Kidney (tissue), 14 donors: Measurements from ENCODE around the gene NCS1. TPM values are rescaled to one million over a fixed set of nuclear protein-coding genes. Genes with fewer than 3 reads are reported as not detected.

Experiments used
- DNase-seq, 5 donors: peaks; one replicate each; pipeline ENCODE4 v3.0.0-alpha.2; 2013 to 2020
- FAIRE-seq: peaks from 2 replicates; lab custom pipeline; 2012; peaks lifted over from hg19 to GRCh38; lab: Jason Lieb, UNC
- H3K27ac ChIP-seq, 2 donors: one replicate each; pipeline ENCODE4 v1.7.0; 2013; ENCODE audit warnings: low read depth in 2 of 2, low read length in 2 of 2, inconsistent platforms in 1 of 2
- H3K27me3 ChIP-seq: one replicate; pipeline ENCODE4 v1.7.1; 2013; ENCODE audit warnings: low read length, inconsistent platforms; ENCODE audit not compliant: control insufficient read depth, insufficient read depth
- H3K36me3 ChIP-seq, 3 donors: one replicate each; pipeline versions ENCODE4 v1.7.0 to v1.7.1; 2013; ENCODE audit warnings: low read length in 3 of 3, control low read depth in 1 of 3, inconsistent platforms in 1 of 3; ENCODE audit not compliant: insufficient read depth in 3 of 3, control insufficient read depth in 2 of 3
- H3K4me1 ChIP-seq, 3 donors: one replicate each; pipeline versions ENCODE4 v1.7.0 to v1.7.1; 2013; ENCODE audit warnings: low read length in 3 of 3, inconsistent platforms in 1 of 3, low read depth in 1 of 3; ENCODE audit not compliant: control insufficient read depth in 2 of 3, insufficient read depth in 2 of 3
- H3K4me3 ChIP-seq, 3 donors: one replicate each; pipeline versions ENCODE4 v1.7.0 to v1.8.1; 2013; ENCODE audit warnings: low read length in 3 of 3, control low read depth in 1 of 3, inconsistent platforms in 1 of 3
- H3K9ac ChIP-seq, 3 donors: one replicate each; pipeline versions ENCODE4 v1.7.0 to v1.7.1; 2013; ENCODE audit warnings: low read length in 3 of 3, control low read depth in 1 of 3, inconsistent platforms in 1 of 3
- H3K9me3 ChIP-seq, 3 donors: one replicate each; pipeline versions ENCODE4 v1.7.0 to v1.7.1; 2013; ENCODE audit warnings: low read length in 3 of 3, control low read depth in 1 of 3, inconsistent platforms in 1 of 3; ENCODE audit not compliant: control insufficient read depth in 2 of 3, insufficient read depth in 1 of 3
- CTCF ChIP-seq: IDR thresholded peaks from 3 replicates; pipeline ENCODE4 v1.5.1; 2012; ENCODE audit warnings: mild to moderate bottlenecking, moderate library complexity, borderline replicate concordance; ENCODE audit not compliant: insufficient read depth; ENCODE audit errors: extremely low read depth
- intact Hi-C: fragments of 100-400 bp; cut with DNase I; formaldehyde crosslinking; loops from one replicate; pipeline ENCODE4 v1.11.1; 2022
- polyA plus RNA-seq: library from polyadenylated mRNA; stranded (reverse); fragments of 350-450 nt; fragmentation: Illumina TruSeq; extraction: RNeasy Lipid Tissue Mini Kit (QIAGEN cat#74804); gene quantifications from one replicate; pipeline ENCODE4 v1.2.3, GENCODE V29; 2014; ENCODE audit warnings: low read depth, low replicate concordance; ENCODE audit not compliant: insufficient read depth
- total RNA-seq: library from RNA; stranded (reverse); fragmentation: NEBNext Ultra II Directional; extraction: Animal tissue kit (Norgen Biotek cat#: 25700); gene quantifications from one replicate; pipeline ENCODE4 v1.2.1, GENCODE V29; 2021
- donor health status: control.
- donor health status: control.
- donor health status: control.
- donor health status: control.
- donor health status: control.
- donor health status: DM: yes; HTN: yes; CAD: no.
- donor health status: Normal renal cell carcinoma (clear cell type).

The NCS1 gene
- total and polyA plus RNA-seq, 2 donors from 2014 or later = 27.7 to 37.4 TPM

GRCh38 chr9:130142641-130143040, 29.6 kb upstream of the NCS1 start:
- H3K27ac ChIP-seq = no peak overlapping the region
- FAIRE-seq = no peak

GRCh38 chr9:130143279-130143893, 28.8 kb upstream of the NCS1 start:
- no peaks in the 10 kb centered on the region for H3K36me3 ChIP-seq
- peaks cover 0 to 9% (median 4%) of the 10 kb centered on the region in 3 donors for H3K4me1 ChIP-seq
- H3K9me3 ChIP-seq = no peaks in the 10 kb centered on the region
- H3K27me3 ChIP-seq = no peaks in the 10 kb centered on the region
- no peak overlapping the region for H3K9ac ChIP-seq
- intact Hi-C loops = no loop called here
- H3K4me3 ChIP-seq = peak overlapping the region in 1 of 3 donors; percentile 12
- no peak overlapping the region for H3K27ac ChIP-seq
- FAIRE-seq (no peak), DNase-seq (no peak)
- no peak for TF ChIP-seq CTCF

More at GRCh38 chr9:130142641-130143040, 29.6 kb upstream of the NCS1 start:
- H3K4me1 ChIP-seq = peaks cover 0 to 9% (median 4%) of the 10 kb centered on the region in 3 donors
- no peaks in the 10 kb centered on the region for H3K9me3 ChIP-seq
- DNase-seq = peak in 1 of 5 donors; percentile 62
- no peaks in the 10 kb centered on the region for H3K36me3 ChIP-seq
- no peak overlapping the region for H3K4me3 ChIP-seq
- no peak overlapping the region for H3K9ac ChIP-seq
- no peaks in the 10 kb centered on the region for H3K27me3 ChIP-seq
- TF ChIP-seq CTCF = no peak
- intact Hi-C loops = no loop called here

GRCh38 chr9:130143958-130144366, 28.2 kb upstream of the NCS1 start:
- Histone ChIP-seq H3K9me3 (no peaks in the 10 kb centered on the region), H3K27me3 (no peaks in the 10 kb centered on the region), H3K36me3 (no peaks in the 10 kb centered on the region), H3K4me1 (peaks cover 0 to 4% (median 4%) of the 10 kb centered on the region in 3 donors), H3K27ac (no peak overlapping the region), H3K9ac (no peak overlapping the region), H3K4me3 (no peak overlapping the region)
- FAIRE-seq = no peak
- DNase-seq = no peak
- intact Hi-C loops = no loop called here
- no peak for TF ChIP-seq CTCF
